Measurements from ENCODE around the gene IGF1. TPM values are rescaled to one million over a fixed set of nuclear protein-coding genes. Genes with fewer than 3 reads are reported as not detected.

IGF1 gene
- total RNA-seq, result 10.9 TPM
- long read RNA-seq, full-length matches to known transcripts, result 2 of 2 reads
- long read RNA-seq, partial matches to known transcripts, result 0 of 2 reads
- long read RNA-seq, other reads (novel, unspliced or antisense), result 0 of 2 reads

DNA sequence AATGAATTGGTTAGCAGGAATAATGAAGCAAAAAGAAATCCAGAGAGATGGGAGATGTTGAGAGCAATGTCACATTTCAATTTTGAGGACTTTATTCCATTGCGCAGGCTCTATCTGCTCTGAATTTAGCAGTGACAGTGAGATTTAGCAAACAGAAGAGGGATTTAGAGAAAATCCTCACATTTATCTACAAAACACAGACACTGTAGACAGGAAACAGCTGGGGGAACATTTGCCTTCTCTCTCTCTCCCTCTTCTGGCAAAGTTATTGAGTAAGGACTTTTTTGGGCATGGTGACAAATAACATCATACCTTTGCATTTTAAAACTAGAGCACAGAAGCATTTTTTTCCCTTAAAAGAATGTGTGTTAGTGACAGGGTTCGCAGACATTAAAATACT lies at the start of gene IGF1:
Gene IGF1 (minus strand): TSS at position 158 of the 400 bp plus-strand sequence. CDS start 182 bp downstream, outside the sequence.
- intact Hi-C loops (cut with DNase I), result loop anchor here (5.0 kb wide), 1 partner anchor 543 kb away; no protein-coding TSS in a partner anchor
- peak; percentile 78 for ATAC-seq
- no peak for DNase-seq (ENCODE audit: missing footprints)

- DNase-seq (ENCODE audit: missing footprints) (no peak), ATAC-seq (no peak)
- intact Hi-C loops (cut with DNase I), result no loop called here
Measured at GRCh38 chr12:102528111-102528510, 47.7 kb upstream of the IGF1 start.

GRCh38 chr12:102527171-102527720 lies 46.9 kb upstream of the IGF1 start:
- ATAC-seq, result no peak
- intact Hi-C loops (cut with DNase I), result no loop called here
- DNase-seq (ENCODE audit: missing footprints), result no peak

- intact Hi-C loops (cut with DNase I), result no loop called here
- DNase-seq (ENCODE audit: missing footprints), result no peak
- no peak for ATAC-seq
Measured at GRCh38 chr12:102526656-102527055, 46.3 kb upstream of the IGF1 start.

DNA sequence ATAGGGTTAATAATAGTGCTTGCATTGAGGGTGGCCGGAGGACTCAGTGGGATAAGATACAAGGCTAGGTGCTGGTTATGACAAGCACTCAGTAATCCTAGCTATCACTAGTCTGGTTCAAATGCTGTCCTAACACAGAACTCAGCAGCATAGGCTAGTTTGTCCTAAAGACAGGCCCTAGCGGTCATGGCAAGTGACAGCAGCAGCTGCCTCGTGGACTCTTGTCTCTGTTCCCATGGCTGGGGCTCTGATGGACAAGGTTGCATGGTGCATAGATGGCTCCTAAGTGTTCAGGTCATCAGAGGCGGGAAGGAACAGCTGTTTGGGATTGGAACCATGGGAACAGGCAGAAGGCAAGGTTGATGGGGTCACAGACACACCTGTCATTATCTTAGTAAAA lies 42.4 kb upstream of the IGF1 start:
- intact Hi-C loops (cut with DNase I), result no loop called here
- DNase-seq (ENCODE audit: missing footprints) (no peak), ATAC-seq (no peak)

DNA sequence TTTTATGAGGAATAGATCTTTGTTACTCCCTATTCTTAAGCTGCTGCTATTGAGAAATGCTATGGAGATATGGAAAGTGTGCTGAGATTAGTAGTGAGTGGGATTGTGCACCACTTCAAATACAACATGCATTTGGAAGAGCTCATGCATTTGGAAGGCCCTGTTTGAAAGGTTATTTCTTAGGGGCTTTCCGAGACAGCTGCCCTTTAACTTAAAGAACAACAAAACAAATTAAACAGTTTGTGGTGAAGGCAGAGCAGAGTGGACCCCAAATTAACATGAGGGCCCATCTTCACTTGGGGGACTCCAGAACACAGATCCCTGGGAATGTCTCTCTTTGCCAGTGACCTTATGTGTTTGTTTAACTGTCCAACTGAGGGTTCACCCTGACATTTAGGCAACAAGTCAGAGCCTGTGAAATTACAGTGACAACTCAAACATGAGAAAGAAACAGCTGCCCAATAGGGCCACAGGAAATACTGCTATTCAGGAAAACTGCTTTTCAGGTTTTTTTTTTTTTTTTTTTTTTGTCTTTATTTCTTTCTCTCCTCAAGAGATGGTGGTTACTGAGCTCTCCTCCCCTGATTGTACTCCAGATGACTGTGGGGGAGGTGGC lies 41.4 kb upstream of the IGF1 start:
- intact Hi-C loops (cut with DNase I), result no loop called here
- ATAC-seq (no peak), DNase-seq (ENCODE audit: missing footprints) (no peak)

GRCh38 chr12:102518871-102519270 lies 38.5 kb upstream of the IGF1 start:
- intact Hi-C loops (cut with DNase I), result no loop called here
- ATAC-seq (no peak), DNase-seq (ENCODE audit: missing footprints) (no peak)

DNA sequence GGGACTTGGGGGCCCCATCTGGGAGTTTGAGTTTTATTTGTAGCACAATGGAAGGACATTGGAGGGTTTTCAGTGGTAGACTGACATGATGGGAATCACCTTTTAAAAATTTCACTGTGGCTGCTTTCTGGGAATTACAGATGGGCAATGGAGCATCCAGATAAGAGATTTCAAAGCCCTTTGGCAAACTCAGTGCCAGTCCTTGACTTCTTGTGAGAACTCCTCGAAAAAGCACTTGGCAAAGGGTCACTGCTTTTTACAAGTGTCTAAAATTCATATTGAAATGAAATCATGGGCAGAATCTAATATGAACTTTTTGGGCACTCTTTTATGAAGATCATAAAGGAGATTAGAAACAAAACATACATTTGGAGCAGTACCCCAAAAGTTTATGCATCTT lies 34.3 kb upstream of the IGF1 start:
- intact Hi-C loops (cut with DNase I), result no loop called here
- ATAC-seq (no peak), DNase-seq (ENCODE audit: missing footprints) (no peak)

DNA sequence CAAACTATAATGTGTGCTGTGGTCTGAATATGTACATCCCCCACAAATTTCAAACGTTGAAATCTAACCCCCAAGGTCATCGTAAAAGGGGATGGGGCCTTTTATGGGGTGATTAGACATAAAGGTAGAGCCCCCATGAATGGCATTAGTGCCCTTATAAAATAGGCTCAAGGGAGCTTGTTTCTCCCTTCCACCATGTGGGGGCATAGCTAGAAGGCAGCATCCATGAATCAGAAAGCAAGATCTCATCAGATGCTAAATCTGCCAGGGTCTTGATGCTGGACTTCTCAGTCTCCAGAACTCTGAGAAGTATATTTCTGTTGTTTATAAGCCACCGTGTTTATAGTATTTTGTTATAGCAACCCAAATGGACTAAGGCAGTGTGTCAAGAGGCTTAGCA lies 33.4 kb upstream of the IGF1 start:
- intact Hi-C loops (cut with DNase I), result no loop called here
- DNase-seq (ENCODE audit: missing footprints) (no peak), ATAC-seq (no peak)

DNA sequence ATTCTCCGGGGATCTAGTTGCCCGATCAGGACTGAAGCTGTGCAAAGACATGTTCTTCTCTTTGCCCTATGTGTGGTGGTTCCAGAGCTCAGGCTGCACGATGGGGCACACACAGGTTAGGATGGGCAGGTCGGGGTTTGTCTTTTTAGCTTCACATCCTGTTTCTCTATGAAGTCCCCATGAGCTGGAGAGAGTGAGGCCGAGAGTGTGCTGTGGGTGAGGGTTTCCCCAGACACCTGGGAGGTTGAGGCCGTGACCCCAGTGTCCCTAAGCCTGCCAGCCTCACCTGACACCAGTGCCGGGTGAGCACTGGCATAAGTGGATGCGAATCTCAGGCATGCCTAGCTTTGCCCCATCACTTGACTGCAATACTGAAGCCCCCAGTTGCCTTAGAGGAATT lies 32.9 kb upstream of the IGF1 start:
- ATAC-seq, result no peak

DNA sequence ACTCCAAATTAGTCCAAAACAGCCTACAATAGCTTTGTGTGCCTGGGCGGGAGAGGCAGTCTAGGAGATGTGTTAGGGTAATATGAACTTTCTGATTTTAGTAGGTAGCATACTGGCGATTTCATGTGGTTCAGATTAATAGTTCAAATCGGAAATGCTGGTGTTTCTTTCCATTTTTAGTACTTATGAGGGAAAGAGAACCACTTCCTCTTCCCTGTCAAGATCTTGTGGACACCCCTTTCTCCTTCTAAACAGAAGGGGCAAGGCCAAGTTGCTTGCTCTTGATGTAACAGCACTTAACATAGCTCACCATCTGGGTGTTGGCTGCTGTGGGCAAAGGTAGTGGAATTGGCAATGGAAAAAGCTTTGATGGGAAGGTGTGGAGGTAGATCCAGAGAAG lies 32.2 kb upstream of the IGF1 start:
- no peak for DNase-seq (ENCODE audit: missing footprints)
- no peak for ATAC-seq
- intact Hi-C loops (cut with DNase I), result no loop called here

More for the DNA sequence above, 32.9 kb upstream of the IGF1 start:
- intact Hi-C loops (cut with DNase I), result no loop called here
- peak; percentile 41 for DNase-seq (ENCODE audit: missing footprints)

- no peak for DNase-seq (ENCODE audit: missing footprints)
- ATAC-seq, result no peak
- intact Hi-C loops (cut with DNase I), result no loop called here
Measured at GRCh38 chr12:102511575-102511974, 31.2 kb upstream of the IGF1 start.

DNA sequence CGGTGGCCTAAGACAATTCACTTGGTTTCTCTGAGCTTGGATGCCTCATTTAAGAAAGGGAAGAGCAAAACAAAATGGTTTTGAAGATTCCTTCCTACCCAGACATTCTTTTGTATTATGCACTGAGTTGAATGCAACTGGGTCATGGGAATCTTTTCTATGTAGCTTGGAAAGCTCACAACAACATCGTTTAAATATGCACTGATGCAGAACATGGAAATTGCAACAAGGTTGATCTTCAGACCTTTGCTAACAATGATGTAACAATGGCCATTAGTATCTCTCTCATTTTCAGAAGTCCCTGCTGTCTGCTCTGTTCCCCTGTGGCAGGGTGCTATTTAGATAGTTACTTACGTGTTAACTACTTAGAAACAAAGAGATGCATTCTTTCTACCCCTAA lies 30.1 kb upstream of the IGF1 start:
- DNase-seq (ENCODE audit: missing footprints) (no peak), ATAC-seq (no peak)
- intact Hi-C loops (cut with DNase I), result no loop called here

DNA sequence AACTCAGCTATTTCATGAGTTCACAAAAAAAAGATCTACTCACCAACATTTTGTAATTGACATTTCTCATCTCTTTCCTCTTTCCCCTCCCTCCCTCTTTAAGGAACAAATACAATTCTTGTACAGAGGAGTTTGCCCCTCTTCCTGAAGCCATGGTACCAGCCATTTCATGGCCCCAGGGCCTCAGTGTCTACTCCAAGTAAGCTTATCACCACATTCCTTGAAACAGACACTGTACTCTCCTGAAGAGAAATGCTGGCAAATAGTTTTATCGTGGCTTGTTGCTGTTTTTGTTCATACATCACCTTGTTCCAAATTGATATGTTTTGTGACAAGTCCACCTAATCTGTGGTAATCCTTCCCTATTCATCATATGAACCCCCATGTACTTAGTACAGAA lies 29.7 kb upstream of the IGF1 start:
- DNase-seq (ENCODE audit: missing footprints), result no peak
- intact Hi-C loops (cut with DNase I), result no loop called here
- no peak for ATAC-seq

DNA sequence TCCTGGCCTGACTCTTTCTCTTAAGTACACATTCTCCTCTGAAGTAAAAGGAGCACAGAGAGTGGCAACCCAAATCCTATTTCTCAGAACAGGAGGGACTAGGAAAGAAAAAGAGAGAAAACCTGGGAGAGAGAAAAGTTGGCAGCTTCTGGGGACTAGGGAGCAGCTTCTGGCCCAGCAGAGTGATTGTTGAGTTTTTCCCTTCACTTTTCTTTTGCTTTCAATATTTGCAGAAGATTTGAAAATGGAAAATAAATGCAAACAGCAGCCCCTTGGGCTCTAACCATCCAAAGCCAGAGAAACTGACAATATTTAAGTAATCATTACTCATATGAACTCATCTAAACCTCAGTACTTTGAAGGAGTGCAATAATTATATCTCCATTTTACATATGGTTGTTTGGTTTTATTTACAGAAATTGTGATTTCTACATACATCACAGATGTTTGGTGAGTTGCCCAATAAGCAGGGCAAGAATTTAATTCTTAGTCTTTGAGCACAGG lies 28.8 kb upstream of the IGF1 start:
- DNase-seq (ENCODE audit: missing footprints) (no peak), ATAC-seq (no peak)
- intact Hi-C loops (cut with DNase I), result no loop called here

DNA sequence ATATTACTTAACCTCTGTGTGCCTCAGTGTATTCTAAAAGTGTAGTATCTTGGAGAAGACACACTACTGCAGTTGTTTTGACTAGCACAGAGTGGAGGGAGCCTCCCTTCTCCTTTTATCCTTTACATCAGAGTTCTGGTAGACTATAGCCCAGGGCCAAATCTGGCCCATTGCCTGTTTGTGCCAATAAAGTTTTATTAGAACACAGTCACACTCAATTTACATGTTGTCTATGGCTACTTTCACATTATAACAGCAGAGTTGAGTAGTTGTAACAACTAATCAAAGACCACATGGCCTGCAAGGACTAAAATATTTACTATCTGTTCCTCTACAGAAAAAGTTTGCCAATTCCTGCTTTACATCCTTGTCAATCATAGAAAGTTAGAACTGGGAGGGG lies 27.7 kb upstream of the IGF1 start:
- DNase-seq (ENCODE audit: missing footprints) (no peak), ATAC-seq (no peak)
- intact Hi-C loops (cut with DNase I), result no loop called here

DNA sequence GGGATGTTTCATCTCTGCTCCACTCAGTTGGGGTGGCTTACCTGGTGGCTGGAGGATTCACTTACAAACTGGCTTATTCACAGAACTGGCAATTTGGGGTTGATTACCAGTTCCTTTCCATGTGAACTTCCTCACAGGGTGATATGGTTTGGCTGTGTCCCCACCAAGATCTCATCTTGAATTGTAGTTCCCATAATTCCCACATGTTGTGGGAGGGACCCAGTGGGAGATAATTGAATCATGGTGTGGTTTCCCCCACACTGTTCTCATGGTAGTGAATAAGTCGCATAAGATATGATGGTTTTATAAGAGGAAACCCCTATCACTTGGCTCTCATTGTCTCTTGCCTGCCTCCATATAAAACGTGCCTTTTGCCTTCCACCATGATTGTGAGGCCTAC lies 26.9 kb upstream of the IGF1 start:
- ATAC-seq, result no peak
- no peak for DNase-seq (ENCODE audit: missing footprints)
- intact Hi-C loops (cut with DNase I), result no loop called here

DNA sequence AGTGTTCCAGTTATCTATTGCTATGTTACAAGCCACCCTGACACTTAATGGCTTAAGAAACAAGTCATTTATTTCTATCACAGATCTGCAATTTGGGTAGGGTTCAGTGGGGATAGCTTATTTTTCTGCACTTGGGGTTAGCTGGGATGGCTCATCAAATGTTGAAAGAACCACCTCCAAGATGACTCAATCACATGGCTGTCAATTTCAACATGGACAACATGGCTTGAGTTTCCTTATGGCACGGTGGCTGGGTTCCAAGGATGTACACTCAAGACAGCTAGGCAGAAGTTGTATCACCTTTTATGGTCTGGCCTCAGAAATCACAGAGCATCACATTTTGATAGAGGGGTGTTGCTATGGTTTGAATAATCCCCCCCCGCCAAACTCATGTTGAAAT lies 24.5 kb upstream of the IGF1 start:
- ATAC-seq, result no peak
- DNase-seq (ENCODE audit: missing footprints), result no peak
- intact Hi-C loops (cut with DNase I), result no loop called here

- intact Hi-C loops (cut with DNase I), result no loop called here
- peak; percentile 54 for ATAC-seq
- peak; percentile 31 for DNase-seq (ENCODE audit: missing footprints)
Measured at GRCh38 chr12:102504280-102504679, 23.9 kb upstream of the IGF1 start.

DNA sequence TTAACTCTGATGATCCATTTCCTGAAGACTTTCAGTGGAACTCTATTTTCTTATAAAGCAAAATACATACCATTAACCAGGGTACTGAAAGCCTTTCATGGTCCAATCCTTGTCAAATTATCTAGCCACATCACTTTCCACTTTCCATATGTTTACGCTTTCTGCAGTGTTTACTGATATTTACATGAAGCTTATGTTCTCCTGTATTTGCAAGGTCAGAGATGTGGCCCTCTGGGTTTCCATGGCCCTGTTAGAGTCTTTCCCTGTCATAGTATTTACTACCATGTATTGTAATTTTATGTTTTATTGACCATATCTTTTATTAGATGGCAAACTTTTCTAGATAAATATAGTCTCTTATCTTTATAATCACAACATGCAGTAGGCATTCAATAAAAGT lies 23.5 kb upstream of the IGF1 start:
- DNase-seq (ENCODE audit: missing footprints), result no peak
- ATAC-seq, result no peak
- intact Hi-C loops (cut with DNase I), result no loop called here

All from Right ventricle myocardium inferior (tissue), 1 donor.